GM19351 (cell line): ENCODE data around the gene RNU1-4.
A peak's percentile ranks its signal among the peaks of the same experiment; 100 is the strongest.
"Not testable (repeated sequence)": the region's sequence is repeated elsewhere in the genome, so short reads cannot be mapped to it uniquely, and the experiment has no call there.

Source experiments
- ATAC-seq: cut with Tn5 transposase; IDR thresholded peaks from one replicate; pipeline ENCODE4 v1.9.1; 2021; ENCODE audit warnings: mild to moderate bottlenecking, moderate library complexity; ENCODE audit not compliant: unreplicated experiment

The RNU1-4 gene

DNA sequence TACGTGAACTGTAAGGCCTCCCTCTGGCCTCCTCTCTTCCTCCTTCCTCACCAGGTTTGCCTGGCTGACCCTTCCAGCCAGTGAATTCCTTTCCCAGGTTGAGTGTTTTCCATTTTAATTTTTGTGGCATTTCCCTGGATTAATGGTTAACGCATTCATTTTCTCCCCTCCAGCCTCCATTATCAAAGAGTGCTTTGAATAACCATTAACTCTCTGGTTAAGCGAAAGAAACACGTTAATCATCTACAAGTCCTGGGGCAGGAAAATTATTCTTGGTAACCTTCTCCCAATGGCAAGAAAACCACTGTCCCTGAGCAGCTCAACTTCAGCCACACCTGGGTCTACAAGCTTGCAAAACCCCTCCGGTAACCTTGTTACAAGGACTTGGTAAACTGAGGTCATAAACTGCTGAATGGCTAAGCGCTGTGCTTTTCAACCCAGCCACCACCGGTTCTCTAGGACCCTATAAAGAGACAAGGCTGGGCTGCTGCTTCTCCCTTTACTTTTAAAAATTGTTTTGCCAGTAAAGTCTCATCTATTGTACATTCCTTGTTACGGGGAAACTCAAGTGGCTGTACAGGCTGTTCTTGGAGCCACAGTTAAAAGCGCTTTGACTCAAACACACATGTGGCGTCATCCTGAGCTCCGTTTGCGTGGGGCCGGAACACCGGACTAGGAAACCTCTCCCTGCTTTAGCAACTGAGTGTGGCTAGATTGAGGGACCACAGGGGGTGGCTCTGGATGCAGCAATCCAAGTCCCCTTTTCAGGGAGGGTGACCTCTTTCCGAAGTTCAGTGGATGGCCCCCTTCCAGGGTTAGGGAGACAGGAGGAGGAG is 24.7 kb downstream of the RNU1-4 start:
- ATAC-seq: not testable (repeated sequence)

DNA sequence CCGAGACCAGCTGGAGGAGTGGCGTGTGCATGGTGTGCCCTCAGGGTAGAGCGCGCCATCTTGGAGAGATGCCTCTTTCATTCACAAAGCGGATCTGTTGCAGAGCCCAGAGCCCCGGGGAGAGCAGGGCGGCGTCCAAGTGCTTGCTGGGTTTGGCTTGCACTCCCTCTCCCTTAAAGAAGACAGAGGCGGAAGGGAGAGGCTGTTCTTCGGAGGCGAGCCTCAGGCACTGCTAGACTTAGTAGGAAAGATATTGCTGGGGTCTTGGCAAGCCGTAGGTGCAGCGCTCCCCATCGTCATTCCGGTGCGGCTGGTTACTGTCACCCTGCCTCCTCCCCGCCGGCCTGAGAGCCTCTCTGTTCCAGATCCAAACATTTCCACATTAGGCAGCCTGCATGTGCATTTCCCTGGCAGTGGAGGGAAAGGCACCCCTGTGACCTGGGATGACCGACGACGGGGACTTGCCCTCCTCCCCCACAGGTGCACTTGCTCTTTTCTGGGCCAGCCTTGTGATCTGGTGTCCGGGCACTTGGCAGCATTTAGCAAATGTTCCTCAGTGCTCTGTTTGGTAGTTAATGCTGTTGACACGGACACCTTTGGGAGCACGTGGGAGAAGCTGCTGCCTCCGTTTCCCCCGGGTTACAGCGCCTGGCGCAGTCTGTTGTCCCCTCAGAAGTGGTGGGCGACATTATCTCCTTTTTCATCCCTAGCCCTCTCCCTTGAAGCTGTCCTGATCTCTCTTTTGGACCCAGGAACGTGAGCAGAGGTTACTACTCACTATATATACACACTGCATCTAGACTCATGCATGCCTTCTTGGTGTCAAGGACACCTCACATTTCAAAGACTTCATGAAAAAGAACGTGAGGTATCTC is 25.7 kb downstream of the RNU1-4 start:
- ATAC-seq: not testable (repeated sequence)

DNA sequence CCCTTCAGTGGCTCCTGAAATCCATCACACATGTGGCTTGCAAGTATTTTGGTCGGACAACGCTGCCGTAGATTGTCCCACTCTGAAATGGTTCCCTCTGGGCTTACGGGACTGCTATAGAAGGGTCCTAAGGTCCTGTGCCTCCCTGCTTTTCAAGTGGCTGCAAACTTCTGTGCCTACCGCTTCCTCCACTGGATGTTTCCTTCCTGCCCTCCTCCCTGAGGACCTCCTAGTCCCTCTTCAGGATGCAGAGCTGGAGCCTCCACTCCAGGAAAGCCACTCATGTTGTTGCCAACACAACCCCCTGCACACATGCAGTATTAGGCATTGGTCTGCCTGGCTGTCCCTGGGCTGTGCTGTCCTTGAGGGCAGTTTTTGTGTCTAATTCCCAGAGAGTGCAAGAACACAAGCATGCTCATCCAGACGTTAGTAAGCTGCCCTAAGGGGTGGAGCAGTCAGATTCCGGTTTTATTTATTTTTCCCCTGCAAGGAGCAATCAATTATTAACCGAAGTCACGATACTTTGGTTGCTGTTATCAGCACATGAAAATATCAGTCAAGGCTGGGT is 26.5 kb downstream of the RNU1-4 start:
- not testable (repeated sequence) for ATAC-seq

DNA sequence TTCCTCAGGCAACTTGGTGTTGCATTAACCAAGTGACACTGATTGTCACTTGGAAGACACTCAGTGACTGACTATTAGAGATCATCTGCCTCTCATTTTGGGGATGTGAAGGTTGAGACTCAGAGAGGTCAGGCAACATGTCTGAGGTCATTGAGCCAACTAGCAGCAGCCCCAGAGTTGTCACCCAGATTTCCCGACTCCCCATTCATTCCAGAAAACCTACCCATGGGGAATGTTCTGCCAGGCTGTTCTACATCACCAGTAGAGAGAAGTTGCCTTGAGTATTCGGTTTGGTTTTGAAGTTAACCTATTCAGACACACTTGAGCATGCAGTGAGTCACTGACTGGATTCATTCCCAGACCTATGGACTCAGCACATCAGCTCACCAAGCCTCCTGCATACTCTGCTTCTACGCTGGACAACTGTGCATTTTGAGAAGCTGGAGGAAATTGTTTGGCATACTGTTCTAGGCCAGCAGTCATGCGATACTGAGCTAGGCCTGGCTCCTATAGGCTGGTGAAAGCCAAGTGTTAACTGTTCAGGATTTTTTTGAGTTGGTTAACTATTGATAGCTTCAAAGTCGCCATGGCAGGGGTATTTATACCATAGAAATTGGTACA is 29.9 kb downstream of the RNU1-4 start:
- not testable (repeated sequence) for ATAC-seq

DNA sequence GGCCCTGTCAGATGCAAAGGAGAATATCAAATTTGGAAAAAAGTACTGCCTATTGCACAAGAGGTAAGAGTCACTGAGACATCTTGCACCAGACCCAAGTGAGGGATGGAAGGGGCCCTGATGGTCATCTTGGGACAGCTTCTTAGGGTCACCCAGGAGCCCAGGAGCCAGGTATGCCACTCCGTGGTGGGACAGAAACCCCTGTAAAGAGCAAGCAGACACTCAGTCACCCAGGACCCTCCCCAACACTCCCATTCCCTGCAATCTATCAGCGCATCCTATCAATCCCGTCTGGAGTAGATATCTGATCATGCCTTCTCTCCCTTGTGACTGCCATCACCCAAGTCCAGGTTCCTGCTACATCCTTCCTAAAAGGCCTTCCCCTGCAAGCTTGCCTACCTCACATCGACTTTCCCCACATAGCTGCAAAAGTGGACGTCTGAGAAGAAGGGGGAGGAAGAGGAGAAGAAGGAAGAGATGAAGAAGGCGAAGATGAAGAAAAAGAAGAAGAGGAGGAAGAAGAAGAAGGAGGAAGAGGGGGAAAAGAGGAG is 30.7 kb downstream of the RNU1-4 start:
- not testable (repeated sequence) for ATAC-seq

DNA sequence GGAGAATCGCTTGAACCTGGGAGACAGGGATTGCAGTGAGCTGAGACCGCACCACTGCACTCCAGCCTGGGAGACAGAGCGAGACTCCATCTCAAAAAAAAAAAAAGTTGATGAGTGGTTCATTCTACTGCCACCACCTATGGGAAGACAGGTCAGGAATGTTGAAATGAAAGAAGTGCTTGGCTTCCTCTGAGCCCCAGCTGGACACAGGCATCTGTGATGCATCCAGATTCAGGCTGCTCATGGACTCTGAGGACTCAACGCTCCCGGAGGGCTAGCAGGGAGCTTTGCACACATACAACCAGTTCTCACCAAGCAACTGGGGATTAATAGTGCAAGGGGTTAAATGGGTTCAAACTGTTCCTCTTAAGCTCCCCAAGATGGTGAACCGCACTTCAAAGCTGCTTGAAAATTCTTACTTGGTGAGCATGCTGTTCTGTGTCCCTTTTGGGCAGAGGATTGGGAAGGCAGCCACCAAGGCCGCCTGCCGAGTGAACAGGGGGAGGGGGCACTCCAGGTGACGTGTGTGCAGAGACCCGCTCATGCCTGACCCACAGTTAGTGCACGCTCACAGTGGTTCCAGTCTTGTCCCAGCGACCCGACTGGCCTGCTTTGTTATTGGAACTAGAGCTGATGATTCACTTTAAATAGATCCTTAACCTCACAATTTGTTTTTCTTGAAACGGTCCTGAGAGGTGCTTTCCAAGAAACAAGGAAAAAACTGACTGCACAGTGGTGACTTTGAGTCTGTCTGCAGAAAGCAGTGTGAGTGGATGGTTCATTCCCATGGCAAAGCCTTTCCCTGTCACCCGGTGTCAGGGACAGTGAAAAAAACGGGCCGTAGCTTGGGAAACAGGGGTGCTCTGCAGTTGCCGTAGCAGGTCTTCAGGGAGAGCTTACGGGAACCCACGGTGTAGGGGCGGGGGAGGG is 32.2 kb downstream of the RNU1-4 start:
- peak; percentile 40 for ATAC-seq

DNA sequence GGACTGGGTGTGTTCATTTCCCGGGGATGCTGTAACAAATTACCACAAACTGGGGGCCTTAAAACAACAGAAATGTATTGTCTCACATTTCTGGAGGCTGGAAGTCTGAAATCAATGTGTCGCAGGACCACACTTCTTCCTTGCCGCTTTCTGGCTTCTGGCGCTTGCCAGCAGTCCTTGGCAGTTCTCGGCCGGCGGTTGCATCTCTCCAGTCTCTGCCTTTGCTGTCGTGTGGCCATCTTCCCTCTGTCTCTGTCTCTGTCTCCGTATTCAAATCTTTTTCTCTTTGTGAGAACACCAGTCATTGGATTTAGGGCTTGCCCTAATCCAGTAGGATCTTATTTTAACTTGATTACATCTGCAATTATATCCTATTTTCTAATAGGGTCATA is 32.9 kb downstream of the RNU1-4 start:
- ATAC-seq: not testable (repeated sequence)

DNA sequence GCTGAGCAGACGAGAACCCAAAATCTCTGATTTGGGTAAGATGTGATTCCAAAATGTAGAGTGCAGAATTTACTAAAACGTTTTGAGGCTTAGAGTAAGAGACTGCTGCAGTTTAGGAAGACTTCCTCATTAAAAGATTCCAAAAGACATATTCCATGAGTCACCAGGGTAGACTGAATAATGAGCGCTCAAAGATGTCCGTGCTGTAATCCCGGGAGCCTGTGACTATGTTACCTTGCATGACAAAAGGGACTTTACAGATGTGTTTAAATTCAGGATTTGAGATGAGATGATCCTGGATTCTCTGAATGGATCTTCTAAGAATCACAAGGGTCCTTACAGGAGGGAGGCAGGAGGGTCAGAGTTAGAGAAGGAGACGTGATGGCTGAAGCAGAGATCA is 33.4 kb downstream of the RNU1-4 start:
- not testable (repeated sequence) for ATAC-seq

DNA sequence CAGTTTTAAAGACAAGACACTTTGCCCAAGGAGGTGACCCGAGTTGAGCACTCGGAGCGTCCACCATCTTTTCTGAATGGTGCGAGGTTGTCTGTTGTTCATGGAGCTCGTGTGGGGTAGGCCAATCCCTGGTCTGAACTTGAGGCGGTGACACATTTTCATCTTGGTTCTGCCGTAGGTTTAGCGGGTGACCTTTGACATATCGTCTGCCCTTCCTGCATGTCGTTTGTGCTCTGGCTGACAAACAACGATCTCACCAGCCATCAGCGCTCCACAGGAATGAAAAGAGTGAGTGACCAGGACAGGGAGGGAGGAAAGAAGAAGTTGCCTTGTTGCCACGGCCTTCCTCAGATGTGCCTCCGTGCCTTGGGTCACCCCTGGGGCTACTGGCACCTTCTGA is 34.5 kb downstream of the RNU1-4 start:
- ATAC-seq: not testable (repeated sequence)

DNA sequence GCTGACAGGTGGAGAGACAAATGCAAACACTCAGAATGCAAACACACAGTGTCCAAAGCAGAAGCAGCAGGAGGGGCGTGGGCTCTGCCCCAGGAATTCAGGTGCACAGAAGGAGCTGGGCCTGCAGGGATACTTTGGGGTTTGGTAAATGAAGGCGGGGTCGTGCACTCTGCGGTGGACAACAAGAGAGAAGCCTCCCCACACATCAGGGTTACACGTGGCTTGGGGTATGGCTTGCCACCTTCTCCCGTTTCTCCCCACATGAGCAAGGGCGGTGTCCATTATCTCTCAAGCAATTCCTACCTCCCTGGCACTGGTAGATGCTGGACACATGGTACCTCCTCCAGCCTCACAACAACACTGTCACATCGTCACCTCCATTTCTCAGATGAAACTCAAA is 35.0 kb downstream of the RNU1-4 start:
- ATAC-seq: not testable (repeated sequence)

DNA sequence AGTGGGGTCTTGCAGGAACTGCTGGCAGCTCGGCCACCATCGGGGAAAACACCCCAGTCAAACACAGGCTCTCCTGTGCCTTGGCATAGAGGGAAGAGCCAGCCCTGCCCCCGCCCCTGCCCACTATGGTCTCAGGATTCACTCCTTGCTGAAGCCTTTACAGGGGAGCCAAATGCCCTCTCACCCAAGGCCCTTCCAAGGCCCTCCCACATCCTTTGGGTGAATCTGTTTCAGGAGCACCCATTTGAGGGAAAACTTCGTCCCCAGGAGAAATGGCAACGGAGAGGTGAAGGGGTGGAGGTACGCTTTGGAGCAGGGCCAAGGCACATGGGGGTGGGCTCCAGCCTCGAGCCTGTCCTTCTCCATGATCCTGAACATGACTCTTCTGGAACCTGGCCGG is 35.9 kb downstream of the RNU1-4 start:
- not testable (repeated sequence) for ATAC-seq

DNA sequence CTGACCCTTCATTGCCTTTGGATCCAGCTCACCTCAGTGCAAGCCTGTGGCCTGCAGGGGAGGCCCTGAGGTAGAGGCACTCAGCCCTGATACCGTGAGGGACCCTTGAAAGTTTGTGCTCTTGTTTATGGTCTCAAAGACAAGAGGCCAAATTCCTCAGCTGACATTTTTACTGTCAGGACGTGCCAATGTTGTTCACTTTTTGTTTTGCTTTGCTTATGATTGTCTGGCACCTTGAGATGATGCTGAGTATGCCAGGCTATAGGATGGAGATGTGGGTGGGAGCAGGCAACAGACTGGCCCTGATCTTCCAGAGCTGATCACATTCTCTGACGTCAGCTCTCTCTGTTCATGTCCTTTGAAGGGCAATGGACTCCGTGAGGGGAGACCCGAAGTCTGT is 36.5 kb downstream of the RNU1-4 start:
- not testable (repeated sequence) for ATAC-seq

DNA sequence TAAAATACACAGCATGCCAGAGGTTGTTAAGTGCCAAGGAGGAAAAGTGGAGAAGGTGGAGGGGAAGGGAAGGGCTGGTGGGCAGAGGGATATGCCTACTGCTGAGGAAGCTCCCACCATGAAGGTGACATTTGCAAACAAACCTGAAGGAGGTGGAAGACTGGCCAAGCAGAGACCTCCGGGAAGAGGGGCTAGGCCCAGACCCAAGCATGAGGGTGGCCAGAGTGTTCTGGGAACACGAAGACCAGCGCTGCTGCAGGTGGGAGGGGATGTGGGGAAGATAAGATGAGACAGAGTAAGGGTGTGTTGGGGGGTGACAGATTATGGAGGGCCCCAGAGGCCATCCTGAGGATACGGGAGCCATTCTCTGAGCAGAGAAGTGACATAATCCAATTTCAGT is 37.5 kb downstream of the RNU1-4 start:
- not testable (repeated sequence) for ATAC-seq

DNA sequence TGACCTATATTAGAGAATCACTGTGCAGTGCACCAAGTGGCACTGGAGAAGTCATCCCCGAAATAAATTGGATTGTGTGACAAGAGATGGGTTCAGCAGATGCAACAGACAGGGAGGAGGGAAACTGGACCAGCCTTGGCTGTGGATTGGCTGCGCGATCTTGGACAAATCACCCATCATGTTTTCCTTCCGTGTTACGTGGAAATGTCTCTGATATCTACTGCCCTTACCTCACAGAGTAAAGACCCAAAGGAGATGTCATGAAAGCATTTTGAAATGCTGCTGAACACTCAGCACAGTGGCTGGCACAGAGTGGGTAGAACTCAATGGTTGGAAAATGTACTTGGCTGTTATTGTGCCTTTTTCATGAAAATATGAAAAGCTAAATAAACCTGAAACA is 39.2 kb downstream of the RNU1-4 start:
- not testable (repeated sequence) for ATAC-seq

DNA sequence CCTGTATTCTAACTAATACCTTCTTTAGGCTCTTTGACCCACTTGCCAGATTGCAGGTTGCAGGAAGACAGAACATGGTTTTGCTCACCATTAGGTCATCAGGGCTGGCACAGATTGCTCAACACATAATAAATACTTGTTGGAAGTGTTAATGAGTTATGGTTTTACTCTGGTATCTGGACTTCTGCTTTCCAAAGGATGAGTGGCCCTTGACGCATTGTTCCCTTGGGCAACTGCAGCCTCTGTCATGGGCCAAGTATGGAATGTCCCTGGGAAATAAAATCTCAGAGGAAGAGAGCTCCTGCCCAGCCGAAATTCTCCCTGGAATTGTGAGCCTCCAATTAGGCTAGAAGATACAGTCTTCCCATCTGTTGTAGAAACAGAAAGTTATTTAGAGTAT is 40.7 kb downstream of the RNU1-4 start:
- ATAC-seq: not testable (repeated sequence)

DNA sequence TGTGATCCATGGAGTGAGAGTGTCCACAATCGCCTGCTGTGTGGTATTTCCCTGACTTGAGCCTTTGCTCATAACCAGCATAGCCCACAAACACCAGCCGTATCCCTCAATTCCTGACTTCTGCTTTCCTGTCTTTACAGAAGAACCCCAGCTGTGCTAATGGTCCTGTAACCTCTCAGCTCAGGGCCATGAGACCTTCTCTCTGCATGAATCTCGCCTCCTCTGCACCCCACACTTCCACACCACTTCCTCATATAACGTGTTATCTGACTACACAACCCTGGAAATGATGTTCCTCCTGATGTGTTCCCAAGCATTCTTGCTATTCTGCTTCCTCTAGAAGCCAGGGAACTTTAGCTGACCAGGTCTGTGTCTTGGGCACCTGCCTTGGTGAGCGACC is 41.3 kb downstream of the RNU1-4 start:
- ATAC-seq: not testable (repeated sequence)

DNA sequence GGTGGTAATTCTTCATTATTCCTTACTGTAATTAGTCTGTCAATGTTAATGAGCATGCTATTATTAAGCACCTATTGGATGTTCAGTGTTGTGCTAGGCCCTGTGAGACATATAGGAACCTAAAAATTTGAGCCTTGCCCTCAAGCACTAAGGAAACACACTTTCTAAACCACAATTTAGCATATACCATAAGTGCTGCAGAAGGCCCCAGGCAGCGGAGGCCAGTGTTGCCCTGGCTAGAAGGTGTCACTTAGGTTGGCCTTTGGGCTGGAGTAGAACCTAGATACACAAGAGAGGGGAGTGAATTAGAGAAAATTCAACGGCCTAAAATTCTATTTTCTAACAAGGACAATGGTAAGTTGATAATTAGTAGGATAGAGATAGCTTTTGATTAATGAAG is 44.6 kb downstream of the RNU1-4 start:
- ATAC-seq: not testable (repeated sequence)

DNA sequence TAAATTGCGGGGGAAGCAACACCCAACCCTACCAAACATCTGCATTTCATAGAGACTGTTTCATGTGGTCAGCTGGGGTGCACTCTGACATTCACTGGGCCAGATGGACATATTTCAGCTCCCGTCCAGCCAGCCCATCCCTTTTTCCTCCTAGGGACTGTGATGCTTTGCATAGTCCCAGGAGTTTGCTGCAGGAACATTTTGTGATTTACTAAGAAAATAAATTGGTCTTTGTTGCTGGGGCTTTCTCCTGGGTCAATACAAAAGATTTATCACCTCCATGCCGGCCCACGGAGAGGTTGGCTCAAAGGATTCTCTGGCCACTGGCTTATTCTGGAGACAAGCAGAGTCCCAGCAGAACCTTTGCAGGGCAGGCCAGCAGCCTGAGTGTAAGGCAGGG is 46.0 kb downstream of the RNU1-4 start:
- ATAC-seq: not testable (repeated sequence)

DNA sequence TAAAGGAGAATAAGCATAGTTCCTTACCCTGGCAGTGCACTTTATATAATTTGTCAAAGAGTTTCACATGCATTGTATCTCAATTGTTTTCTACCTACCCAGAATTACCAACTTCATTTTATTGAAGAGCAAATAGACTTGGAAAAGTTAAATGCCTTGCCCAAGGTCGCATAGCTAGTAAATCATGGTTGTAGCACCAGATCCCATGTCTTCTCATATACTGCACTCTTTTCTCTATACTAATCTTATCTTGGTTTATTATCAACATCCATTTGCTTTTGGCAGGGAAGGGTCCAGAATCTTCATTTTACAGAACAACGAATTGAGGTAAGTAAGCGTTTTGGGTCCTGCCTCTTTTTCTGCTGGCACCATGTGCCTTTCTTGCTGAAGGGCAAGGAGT is 46.9 kb downstream of the RNU1-4 start:
- not testable (repeated sequence) for ATAC-seq

DNA sequence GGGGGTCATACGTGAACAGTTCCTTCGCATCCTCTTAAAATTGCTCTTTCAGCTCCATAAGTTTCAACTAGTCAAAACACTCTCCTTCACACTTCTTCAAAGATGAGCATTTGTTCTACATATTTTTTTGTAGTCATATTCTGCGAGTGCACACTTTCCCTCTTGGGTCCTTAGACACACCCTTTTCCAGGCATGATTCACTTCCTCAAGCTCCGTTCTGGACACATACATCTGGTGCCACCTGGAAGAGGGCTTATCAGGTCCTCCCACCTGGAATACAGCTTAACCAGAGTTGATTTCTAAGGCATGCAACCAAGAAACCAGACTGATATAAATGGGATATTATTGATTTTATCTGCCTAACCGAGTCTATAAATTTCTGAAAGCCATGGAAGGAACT is 47.4 kb downstream of the RNU1-4 start:
- not testable (repeated sequence) for ATAC-seq
